Measurements from ENCODE around the gene GALNT2. TPM values are rescaled to one million over a fixed set of nuclear protein-coding genes. Genes with fewer than 3 reads are reported as not detected.

GALNT2 gene
- polyA plus RNA-seq, 1 donor = 83.5 TPM

DNA sequence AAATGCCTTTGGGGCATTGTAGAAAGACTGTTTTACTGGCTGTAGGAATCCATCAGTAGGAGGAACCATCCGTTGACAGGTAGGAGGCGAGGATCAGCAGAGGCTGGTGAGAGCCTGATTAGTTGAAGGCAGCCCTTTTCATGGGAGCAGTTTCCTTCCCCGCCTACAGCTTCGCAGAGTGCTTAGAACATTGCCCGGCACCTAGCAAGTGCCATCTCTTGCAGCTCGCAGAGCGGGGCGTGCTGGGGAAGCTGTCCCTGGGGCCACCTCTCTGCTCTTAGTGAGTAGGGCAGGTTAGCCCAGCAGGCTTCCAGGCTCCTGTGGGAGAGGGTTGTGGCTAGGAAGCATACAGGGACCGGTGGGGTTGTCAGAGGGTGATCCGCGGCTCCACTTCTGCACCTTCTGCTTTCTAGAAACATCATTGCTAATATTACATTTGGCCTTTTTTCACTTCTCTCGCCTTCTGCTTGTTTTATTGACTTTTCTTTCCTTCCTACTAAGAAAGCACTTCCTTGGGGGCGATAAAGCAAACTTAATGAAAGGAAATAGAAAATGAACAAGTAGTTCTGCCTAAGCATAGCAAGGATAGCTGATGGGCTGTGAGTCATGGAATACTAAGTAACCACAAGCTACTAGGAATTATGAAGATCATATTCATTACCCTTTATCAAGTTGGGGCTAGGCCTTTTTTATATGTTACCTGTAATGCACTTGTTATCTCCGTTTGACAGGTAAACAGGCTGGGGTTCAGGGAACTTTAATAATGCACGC lies 176.7 kb downstream of the GALNT2 start:
- no peak for DNase-seq

DNA sequence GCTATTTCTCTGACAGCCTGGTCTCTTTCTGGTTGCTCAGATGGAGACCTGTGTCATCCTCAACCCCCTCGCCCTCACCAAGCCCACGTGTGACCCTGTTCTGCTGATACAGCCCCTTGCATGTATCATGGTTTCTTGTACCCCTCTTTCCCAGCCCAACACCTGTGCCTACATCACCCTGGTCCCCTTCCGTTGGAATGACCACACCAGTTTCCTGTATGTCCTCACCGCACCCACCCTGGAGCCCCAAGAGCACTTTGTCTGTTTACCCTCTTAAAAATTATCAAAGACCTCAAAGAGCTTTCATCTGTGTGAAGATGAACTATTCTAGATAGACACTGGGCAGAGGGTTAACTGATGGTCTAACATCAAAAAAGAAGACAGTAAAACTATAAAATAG lies 179.5 kb downstream of the GALNT2 start:
- no peak for DNase-seq

DNA sequence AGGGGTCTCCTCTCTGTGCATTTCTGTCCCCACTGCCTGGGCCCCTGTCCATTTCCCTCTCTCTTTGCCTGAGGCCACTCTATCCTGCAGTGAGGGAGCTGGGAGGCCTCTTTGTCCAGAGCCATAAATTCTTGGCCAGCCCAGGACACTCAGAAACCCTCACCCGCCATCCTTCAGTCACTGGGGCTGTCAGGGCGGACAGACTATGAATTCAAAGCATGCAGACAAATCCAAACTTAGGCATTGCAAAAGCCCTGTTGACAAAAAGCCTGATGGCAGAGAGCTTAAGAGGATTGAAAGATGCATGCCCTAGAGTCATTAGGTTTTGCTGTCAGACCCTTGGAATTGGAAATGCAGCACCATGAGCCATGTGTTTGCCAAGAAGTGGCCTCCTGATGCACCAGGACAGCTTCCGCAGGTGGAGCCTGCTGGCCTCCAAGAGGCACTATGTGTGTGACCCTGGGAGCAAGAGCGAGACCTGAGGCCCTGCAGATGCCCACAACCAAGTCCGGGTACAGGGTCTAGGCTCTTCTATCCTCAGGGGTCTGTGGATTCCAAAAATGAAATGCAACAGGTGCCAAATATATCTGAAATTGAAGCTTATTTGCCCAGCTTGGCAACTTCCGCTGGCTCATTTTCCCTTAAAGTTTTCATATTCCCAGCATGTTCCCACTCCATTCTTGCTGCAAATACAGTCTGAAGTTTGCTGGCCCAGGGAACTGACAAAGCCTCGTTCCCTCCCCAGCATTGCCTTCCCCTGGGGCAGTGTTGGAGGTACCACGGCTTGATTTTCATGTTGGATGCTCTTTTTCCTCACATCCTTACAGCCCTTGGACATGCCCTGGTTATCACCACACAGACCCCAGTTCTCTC lies 181.2 kb downstream of the GALNT2 start:
- DNase-seq = no peak

DNA sequence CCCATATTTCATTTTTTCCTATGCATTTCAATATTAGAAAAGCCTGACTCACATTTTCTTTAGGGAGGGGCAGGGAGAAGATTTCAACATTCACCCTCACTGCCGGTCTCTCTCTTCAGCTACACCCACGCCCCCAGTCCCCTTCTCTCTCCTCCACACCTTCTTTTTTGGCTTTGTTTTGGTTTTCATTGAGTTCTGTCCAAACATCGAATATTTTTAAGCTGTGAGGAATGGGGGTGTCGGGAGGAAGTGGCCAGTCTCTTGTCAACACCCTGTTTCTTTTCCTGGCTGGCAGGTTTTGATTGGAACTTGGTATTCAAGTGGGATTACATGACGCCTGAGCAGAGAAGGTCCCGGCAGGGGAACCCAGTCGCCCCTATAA lies 181.8 kb downstream of the GALNT2 start:
- DNase-seq = no peak

DNA sequence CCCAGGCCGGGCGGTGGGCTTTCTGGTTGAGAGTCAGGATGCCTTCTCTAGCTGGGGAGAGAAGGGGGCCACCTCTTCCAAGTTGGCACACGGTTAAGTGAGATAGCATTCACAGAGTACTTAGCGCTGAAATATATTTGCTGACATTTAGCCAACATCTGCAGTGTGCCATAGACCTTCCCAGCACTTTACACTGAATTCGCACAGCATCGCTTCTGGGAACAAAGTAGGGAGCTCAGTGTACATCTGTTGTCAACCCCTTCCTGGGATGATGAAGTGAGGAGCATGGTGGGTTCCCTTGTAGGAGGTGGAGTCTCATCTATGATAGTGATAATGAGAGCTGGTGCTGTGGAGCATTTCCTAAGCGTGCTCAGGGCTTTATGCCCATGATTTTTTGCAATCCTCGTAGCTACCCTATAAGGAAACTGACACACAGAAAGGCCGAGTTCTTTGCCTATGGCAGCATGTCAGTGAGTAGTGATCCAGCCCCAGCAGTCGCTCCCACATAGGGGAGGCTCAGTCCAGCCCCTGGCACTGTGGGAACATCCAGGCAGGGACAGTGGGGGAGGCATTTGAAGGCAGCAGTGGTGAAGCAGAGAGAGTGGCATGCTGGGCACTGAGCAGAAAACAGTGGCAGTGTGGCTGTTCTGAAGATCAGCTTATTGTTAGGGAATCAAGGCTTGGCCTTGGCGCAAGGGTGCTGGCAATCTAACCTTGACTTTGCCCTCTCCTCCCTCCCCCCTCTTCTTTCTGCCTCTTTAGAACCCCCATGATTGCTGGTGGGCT lies 182.8 kb downstream of the GALNT2 start:
- no peak for DNase-seq

DNA sequence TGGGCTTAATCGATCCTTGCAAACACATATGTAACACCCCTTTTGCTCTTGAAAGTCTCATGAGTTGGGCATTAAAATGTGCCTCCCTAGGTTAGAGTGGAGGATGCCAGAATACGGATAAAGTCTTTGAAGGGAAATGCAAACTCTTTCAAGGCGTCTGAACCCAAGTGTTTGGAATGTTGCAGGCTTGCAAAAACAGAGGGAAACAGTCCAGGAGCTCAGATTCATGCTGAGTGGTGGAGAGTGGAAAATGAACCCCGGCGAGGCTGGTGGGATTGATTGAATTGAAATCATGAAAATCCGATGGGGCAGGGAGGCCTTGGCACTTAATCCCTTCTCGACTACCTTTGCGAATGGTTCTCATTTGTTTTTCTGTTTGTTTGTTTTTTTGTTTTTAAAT lies 183.6 kb downstream of the GALNT2 start:
- DNase-seq = no peak

DNA sequence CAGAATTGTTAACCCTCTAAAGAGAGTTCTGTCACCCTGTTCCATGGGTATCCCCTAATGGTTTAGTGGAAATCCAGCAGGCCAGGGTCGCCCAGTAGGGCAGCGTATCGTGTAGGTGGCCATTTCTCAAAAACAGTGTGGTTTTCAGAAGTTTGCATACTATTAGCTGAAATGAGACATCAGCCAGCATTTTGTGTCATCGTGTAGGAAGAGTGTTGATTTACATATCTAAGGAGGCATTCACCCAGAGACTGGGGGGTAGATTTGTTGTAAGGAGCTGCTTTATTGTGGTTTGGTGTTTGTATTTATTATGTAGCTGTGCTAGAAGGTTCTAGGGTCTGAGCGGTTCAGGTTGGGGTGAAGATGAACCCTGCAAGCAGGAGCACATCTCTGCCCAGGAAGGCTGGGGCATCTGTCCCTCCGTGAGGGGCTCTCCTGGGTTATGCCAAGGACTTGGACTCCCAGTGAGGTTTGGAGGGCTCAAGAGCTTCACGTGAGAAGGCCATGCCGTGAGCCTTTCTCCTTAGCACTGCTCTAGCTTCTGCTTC lies 184.7 kb downstream of the GALNT2 start:
- no peak for DNase-seq

DNA sequence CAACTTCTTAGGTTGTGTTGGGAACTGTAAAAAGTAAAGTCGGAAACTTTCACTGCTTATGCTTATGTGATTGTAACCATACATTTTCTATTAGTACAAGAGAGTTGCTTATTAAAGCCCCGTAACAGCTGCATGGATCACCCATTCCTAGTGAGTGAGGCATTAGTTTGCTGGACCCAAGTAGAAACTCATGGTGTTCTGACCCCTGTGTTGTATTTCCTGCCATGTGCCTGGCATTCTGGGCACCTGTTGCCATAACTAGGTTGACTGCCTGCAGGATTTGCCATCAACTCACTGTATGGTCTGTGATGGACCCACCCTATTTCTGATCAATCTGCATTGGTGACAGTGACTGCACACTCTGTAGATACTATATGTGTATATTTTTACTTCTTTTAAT lies 186.1 kb downstream of the GALNT2 start:
- no peak for DNase-seq

DNA sequence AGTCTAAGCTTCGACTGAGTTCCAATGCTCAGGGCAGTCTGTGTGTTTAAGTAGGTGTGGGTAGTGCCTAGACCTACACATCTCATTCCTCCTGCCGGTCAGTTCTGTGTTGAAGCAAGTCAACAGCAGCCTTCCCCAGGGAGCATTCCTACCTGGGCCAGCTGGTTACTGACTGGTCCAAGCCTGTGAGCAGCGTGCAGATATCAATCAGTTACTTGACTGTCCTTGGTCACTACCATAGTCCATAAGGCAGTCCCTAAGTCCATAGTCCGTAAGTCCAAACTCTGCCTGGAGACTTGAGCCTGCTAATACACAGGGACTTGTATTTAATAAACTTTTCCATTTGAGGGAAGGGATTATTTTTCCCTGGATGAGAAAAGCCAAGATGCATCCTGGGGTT lies 187.2 kb downstream of the GALNT2 start:
- DNase-seq = no peak

DNA sequence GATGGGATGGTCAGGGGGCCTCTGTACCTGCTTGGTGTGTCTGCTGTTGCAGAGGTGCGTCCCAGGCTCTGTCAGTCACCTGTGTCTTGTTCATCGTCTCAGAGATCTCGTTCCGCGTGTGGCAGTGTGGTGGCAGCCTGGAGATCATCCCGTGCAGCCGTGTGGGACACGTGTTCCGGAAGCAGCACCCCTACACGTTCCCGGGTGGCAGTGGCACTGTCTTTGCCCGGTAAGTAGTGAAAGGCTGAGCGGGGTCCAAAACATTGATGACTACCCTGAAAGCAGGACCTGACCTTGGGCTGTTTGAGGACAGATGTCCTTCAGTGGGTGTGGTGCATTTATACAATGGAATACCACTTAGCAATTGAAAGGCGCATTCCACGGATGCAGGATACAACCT lies 188.1 kb downstream of the GALNT2 start:
- no peak for DNase-seq

DNA sequence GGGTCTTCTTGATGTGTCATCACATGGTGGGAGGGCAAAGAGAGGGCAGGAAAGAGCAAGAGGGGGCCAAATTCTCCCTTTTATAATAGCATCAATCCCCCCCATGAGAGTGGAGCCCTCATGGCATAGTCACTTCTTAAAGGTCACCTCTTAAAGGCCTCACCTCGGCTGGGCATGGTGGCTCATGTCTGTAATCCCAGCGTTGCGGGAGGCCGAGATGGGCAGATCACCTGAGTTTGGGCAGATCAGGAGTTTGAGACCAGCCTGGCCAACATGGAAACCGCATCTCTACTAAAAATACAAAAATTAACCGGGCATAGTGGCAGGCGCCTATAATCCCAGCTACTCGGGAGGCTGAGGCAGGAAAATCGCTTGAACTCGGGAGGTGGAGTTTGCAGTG lies 189.0 kb downstream of the GALNT2 start:
- no peak for DNase-seq

DNA sequence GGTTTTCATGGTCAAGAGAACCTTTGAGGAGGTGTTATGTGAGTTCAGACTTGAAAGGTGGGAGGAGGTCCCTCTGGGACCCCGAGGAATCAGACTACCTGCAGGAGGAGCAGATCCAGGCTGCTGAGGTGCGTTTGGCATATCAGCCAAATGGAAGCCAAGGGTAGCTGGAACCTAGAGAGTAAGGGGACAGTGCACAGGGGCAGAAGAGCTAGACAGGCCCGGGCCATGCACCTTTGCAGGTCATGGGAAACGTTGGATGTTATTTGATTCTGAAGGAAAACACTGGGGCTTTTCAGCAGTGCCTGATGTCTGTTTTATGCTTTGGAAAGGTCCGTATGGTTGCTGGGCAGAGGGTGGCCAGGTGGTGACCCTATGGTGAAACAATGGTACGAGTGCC lies 189.9 kb downstream of the GALNT2 start:
- DNase-seq = no peak

DNA sequence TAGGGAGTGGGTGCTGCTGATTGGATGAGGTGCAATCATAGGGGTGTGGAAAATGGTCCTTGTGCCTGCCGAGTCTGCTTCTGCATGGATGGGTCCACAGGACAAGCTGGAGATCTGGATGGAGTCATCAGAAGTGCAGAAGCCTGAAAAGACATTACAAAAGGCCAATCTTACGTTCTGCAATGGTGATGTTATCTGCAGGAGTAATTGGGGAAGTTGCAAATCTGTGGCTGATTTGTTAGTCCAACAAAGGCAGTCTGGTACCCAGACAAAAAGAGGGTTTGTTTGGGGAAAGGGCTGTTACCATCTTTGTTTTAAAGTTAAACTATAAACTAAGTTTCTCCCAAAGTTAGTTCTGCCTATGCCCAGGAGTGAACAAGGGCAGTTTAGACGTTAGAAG lies 192.6 kb downstream of the GALNT2 start:
- no peak for DNase-seq

DNA sequence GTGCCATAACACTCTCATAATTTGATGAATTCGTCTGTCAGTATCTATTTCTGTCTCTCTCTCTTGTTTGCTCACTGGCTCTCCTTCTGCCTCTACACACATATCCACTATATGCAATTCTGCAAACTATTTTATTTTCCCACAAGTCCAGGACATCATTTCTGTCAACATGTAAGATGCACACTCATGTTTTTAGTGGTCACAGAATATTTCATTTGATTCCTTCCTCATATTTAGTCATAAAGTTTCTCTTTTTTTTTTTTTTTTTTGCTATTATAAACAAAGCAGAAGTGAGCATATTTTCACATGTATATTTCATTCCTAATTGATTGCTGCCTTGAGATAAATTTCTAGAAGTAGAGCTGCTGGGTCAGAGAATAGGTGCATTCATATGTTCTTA lies 193.8 kb downstream of the GALNT2 start:
- DNase-seq = no peak

DNA sequence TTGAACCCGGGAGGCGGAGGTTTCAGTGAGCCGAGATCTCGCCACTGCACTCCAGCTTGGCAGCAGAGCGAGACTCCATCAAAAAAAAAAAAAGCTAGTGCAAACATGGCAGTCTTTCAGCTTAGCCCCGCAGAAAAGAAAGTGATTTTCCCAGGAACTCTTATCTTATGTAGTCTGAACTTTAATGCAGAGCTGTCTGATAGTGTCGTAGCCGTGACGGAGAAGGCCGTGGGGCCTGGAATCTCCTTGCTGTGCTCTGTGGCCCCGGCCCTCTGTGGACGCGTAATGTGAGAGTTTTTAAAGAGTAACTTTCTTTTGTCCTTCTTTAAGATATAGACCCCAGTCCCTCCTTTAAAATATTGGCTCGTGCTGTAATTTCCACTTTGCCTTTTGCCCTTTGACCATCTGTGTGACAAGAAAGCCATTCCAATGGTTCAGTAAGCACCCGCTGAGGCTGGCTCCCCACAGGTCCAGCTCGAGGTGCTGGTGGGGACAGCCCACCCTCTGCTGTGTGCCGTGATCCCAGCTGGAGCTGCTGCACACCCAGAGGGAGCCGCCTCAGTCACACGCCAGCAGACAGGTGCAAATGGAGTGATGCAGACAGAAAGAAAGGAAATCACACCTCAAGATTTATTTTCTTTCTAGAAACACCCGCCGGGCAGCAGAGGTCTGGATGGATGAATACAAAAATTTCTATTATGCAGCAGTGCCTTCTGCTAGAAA lies 195.1 kb downstream of the GALNT2 start:
- DNase-seq = no peak

DNA sequence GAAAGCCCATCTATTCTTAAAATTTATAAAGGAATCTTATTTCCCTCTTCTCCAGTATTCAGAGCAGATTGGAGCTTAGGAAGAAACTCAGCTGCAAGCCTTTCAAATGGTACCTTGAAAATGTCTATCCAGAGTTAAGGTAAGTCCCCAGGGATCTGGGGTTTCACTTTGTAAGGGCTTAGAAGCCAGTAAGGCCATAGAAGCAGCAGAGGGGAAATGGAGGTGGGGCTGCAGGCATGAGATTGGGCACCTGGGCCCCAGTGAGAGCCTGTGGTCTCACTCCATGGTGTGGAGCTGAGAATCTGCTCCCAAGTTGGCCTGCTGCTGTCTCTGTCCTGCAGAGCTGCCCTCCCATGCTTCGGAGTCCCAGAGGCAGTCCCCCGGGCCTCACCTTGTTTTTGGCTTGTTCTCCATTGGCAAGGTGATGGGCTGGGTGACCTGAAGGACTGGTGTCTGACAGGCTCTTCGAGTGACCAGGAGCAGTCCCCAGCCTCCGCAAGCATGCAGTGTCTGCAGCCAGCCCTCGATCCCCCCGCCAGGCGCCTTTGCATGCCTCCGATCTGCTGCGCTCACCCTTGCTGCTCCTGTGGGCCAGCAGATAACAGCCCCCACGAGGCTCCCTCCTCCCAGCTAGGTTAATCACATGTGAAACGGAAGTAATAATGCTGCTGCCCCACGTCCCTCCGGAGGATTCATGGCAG lies 196.0 kb downstream of the GALNT2 start:
- no peak for DNase-seq

DNA sequence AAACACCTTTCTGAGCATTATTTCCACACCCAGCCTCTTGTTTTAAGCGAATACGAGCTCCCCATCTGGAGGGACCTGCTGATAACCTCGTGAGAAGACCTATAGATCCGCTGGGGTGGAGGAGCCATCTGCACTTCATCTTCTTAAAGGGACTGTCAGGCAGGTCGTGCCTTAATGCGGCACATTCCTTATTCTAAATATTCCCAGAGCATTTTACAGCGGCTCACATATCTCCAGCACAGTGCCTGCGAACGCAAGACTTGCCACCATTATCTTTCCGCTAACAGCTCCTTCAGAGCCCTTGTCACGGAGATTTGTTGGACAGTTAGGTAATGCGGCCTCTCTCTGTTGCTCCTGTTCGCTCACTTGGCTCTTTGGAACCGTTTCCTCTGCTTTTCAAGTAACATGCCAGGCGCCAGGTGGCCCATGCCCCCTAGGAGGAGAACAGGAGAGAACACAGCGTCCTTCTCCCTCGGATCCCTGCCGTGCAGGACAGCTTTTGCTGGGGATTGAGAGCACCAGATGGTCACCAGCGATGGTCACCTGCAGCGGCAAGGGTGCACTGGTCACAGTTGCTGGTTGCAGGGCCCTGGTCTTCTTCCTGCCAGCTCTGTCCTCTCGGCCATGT lies 196.6 kb downstream of the GALNT2 start:
- no peak for DNase-seq

DNA sequence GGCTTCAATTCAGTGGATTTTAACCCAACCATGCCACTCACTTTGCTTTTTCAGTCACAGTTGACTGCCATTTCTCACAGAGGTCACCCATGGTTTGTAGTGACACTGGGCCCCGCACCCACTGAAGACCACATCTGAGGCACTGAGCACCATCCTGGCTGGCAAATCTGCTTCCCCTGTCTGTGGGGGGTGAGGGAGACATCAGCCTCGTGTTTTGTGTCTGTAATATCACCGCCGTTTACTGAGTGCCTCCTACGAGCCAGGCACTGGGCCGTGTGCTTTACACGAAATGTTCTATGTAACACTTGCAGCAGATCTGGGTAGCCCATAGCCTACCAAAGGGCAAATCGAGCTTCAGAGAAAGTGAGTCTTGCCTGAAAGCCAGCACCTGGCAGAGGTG lies 197.3 kb downstream of the GALNT2 start:
- no peak for DNase-seq

DNA sequence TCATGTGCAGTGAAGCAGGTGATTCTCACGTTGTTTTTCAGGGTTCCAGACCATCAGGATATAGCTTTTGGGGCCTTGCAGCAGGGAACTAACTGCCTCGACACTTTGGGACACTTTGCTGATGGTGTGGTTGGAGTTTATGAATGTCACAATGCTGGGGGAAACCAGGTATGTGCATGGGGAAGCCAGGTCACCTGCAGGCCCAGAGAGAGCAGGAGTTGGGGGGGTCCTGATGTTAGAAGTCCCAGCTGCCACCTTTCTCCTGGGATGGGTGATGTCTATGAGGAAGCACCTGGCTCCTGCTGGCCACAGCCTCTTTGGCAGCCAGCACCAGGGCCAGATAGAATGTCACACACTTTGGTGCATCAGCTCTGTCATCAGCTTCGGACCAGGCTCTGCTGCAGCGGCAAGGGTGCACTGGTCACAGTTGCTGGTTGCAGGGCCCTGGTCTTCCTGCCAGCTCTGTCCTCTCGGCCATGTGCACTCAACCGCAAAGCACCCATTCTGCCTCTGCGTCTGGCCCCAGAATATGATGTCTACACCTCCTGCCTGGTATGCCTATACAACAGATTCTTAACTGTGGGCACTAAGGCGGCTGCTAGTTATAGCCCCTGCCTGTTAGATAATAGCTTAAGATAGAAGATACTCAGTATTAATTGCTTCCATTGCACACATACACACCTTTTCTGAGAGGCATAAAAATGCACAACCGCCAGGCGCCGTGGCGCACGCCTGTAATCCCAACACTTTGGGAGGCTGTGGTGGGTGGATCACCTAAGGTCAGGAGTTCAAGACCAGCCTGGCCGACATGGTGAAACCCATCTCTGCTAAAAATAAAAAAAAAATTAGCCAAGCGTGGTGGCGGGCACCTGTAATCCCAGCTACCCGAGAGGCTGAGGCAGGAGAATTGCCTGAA lies 198.4 kb downstream of the GALNT2 start:
- no peak for DNase-seq

DNA sequence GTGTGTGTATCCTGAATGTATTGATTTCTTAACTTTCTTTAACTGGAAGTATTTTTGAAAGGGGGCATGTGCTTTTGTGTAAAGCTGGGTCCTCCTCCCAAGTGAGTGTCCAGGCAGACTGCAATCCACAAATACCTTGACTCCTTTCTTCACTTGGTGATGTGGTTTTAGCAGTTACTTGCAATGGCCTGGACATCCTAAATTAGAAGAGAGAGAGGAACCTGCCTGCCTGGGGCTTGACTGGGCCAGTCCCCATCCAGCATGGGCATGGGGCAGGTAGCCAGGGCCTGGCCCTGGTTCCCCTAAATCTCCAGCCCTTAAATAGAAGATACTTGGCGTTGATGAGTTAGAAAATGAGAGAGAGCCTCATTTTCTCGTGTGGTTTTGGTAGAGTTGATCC lies 199.4 kb downstream of the GALNT2 start:
- DNase-seq = no peak
